SK-N-SH treated with all-trans-retinoic acid at 6 μM for 48 hours (cell line): ENCODE results near the gene SERINC1.

Source experiments
- CREB5 ChIP-seq: fragments of 250-450 bp; sonication (Bioruptor Pico); IDR thresholded peaks from 2 replicates; pipeline ENCODE4 v1.5.1; 2020; ENCODE audit warnings: low read depth, mild to moderate bottlenecking, moderate library complexity
- ZC3H10 ChIP-seq: fragments of 250-450 bp; sonication (Bioruptor Pico); IDR thresholded peaks from 2 replicates; pipeline ENCODE4 v1.5.1; 2021; ENCODE audit warnings: mild to moderate bottlenecking, moderate library complexity
- ZFP30 ChIP-seq: fragments of 450-650 bp; formaldehyde crosslinking; IDR thresholded peaks from 2 replicates; pipeline ENCODE4 v1.5.0; 2022; ENCODE audit warnings: mild to moderate bottlenecking, moderate library complexity

GRCh38 chr6:122490607-122491006 is 19.0 kb upstream of the SERINC1 start:
- TF ChIP-seq ZC3H10 (no peak), CREB5 (CRISPR knock-in tag) (no peak), ZFP30 (CRISPR knock-in tag) (no peak)
